GM19351 (cell line): ENCODE measurements around the gene RAB20.
"Not testable (repeated sequence)": the region's sequence is repeated elsewhere in the genome, so short reads cannot be mapped to it uniquely, and the experiment has no call there.

Source experiments
- ATAC-seq: cut with Tn5 transposase; IDR thresholded peaks from one replicate; pipeline ENCODE4 v1.9.1; 2021; ENCODE audit warnings: mild to moderate bottlenecking, moderate library complexity; ENCODE audit not compliant: unreplicated experiment

The RAB20 gene

GRCh38 chr13:110576070-110576394 lies 14.5 kb upstream of the RAB20 start:
- ATAC-seq: peak; percentile 1

DNA sequence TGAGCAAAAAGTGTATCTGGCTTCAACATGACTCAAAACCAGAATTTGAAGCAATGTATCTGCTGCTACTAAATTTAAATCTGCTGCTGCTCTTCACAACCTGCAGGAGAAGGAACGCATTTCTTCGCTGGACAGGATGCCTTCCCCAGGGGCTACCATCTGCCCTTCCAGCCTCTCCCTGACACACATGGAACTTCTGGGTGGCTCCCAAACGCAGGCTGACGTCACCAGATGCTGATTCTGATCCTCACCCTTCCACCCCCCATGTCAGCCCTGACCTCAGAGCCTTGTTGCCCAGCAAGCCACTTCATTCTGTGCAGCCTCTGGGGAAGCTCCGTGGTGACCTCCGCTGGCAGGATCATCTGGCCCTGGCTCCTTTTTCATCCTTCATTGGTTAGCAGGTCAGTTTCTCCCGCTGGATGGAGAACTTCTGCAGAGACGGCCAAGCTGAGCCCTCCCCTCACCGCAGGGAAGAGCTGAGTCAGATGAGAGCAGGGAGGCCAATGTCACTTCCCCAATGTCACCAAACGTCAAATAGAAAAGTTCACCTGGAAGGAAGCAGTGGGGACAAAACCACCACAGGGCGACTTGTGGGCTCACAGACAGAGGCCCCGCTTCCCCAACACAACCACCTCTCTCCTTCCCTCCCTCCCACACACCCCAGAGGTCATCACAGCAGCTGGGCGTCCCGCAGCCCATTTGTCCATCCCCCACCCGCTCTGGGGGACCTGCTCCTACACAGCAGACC lies 14.0 kb upstream of the RAB20 start:
- ATAC-seq: peak; percentile 80

- ATAC-seq: no peak
These were observed 12.6 kb upstream of the RAB20 start for GRCh38 chr13:110574161-110574560.

DNA sequence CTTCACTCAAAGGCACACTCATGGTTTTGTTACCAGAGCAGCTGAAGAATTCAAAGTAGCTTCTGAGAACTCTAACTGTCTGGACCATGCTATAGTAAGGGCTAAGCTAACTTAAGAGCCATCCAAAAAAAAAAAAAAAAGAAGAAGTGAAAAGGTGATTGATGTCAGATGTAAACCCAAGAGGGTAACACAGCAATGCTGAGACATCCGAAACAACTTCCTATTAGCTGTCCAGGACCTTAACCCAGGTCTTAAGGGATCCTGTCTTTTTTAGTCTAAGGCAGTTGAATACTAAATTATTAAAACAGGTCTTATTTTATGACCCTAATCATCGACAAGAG lies 11.2 kb upstream of the RAB20 start:
- ATAC-seq: peak; percentile 50

- ATAC-seq: no peak
These were observed 10.6 kb upstream of the RAB20 start for GRCh38 chr13:110571896-110572777.

DNA sequence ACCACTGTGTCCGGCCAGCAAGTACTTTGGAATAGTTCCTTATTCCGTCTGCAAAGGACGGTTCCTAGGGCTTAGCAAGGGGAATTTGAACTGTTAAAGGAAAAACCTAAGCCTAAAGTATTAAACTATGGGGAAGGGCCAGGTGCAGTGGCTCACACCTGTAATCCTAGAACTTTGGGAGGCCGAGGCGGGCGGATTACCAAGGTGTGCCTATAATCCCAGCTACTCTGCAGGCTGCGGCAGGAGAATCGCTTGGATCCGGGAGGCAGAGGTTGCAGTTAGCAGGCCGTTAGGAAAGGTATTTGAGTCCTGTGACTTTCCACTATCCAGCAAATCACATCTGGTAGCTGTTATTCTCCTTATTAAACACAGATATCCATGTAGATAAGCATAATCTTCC lies 9.4 kb upstream of the RAB20 start:
- ATAC-seq: no peak

- ATAC-seq: not testable (repeated sequence)
These were observed 8.4 kb upstream of the RAB20 start for GRCh38 chr13:110569962-110570361.

DNA sequence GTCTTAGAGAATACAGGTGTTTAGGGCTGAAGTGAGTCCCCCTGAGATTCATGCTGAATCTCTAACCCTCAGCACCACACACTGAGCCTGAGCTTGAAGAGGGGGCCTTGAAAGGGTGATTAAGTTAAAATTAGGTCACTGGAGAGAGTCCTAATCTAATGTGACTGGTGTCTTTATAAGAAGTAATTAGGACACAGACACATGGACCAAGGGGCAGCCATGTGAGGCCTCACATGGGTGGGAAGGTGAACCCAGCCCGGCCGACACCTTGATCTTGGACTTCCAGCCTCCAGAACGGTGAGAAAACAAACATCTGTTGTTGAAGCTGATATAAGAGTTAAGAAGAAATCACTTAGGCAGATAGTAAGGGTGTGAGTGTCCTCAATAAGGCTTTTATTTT lies 7.1 kb upstream of the RAB20 start:
- no peak for ATAC-seq

DNA sequence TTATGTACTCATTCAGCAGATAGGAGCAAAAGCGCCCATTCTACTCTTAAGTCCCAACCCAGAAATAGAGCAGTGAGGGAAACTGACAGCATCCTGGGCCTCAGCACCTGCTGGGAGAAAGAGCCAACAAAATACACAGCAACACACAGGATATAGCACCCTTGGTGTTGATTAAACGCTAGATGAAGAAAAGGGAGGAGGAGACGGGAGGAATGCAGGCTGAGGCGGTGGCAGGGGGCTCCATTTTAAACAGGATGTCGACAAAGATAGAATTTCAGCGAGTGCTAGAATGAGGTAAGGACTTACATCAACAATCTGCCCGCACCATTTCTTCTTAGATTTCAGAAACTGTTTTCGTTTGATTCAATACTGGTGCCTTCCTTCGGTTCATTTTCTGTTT lies 4.6 kb upstream of the RAB20 start:
- ATAC-seq: no peak

GRCh38 chr13:110565296-110565695 lies 3.8 kb upstream of the RAB20 start:
- ATAC-seq: no peak

- no peak for ATAC-seq
These were observed 3.0 kb upstream of the RAB20 start for GRCh38 chr13:110564472-110564985.

DNA sequence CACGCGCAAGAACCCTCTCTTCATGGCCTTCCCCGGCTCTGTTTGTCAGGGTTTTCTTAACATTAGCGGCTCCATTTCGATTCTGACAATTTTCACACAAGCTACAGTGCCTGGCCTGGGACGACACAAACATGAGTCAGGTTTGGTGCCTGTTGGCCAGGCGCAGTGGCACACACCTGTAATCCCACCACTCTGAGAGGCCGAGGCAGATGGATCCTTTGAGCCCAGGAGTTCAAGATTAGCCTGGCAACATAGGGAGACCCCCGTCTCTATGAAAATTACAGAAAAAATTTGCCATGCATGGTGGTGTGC lies 1.9 kb upstream of the RAB20 start:
- no peak for ATAC-seq

GRCh38 chr13:110562696-110563462 lies 1.4 kb upstream of the RAB20 start:
- ATAC-seq: no peak

- ATAC-seq: no peak
These were observed 595 bp upstream of the RAB20 start for GRCh38 chr13:110562036-110562597.

- ATAC-seq: peak; percentile 21
These were observed 750 bp downstream of the RAB20 start for GRCh38 chr13:110560601-110561343.

DNA sequence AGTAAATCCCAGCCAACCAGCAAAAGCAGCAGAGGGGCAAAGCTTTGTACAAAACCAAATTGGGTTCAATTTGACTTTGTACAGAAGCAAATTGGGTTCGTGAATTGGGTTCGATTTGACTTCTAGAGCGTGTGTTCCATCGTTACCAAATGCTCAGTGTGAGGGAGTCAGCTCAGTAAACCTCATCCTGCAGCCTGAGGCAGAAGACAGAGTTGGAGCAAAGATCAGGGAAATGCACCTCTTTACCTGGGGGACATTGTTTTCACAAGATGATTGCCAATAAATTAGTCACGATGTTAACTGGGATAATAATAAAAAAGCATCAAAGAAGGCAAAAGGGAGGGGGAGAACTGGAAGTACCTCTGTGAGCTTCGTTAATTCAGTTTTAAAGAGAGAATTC lies 1.5 kb downstream of the RAB20 start:
- ATAC-seq: no peak

- ATAC-seq: no peak
These were observed 2.0 kb downstream of the RAB20 start for GRCh38 chr13:110559429-110559943.

DNA sequence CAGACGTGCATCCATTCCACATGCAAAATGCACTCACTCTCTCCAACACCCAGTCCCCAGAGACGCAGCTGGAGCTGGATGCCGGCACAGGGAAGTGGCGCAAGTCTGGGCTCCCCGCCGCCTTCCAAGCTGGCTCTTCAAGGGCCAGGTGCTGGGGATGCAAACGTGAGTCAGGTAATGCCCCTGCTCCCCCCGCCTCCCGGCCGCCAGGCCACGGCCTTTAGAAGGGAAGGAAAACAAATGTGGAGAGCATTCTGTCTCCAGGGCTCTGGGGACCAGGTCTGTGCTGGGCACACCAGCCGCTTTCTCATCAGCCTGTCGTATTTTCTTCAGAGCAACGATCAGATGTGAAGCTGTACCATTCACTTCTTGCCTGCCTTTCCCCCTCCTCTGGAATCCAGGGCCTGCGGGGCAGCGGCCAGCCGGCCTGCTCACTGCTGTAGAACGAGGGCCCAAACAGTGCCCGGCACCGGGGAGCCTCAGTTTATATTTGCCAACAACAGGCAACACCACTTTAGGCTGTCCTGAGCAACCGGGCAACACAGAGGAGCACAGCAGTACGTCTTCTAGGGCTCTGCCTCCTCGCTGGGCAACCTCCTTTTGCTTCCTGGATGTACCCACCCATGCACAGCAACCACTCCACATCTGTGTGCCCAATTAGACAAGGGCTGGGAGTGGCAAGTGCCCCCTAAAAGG lies 3.8 kb downstream of the RAB20 start:
- no peak for ATAC-seq

GRCh38 chr13:110557082-110557481 lies 4.4 kb downstream of the RAB20 start:
- ATAC-seq: no peak

DNA sequence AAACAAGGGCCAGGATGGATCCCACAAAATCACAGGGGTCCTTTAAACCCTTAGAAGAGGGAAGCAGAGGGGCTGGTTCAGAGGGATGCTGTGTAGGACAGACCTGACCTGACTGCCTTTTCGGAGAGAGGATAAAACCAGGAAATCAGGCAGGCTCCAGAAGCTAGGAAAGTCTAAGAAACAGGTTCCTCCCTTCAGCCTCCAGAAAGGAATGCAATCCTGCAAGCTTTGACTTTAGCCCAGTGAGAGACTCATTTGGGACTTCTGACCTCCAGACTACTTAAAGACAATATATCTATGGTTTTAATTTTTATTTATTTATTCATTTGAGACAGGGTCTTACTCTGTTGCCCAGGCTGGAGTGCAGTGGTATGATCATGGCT lies 5.3 kb downstream of the RAB20 start:
- ATAC-seq: no peak
